GM18508 (cell line): ENCODE measurements around the gene HMGCR.

ENCODE experiments used
- ATAC-seq: cut with Tn5 transposase; IDR thresholded peaks from one replicate; pipeline ENCODE4 v1.9.1; 2021; ENCODE audit warnings: moderate number of reproducible peaks; ENCODE audit not compliant: insufficient read depth, unreplicated experiment

HMGCR gene

DNA sequence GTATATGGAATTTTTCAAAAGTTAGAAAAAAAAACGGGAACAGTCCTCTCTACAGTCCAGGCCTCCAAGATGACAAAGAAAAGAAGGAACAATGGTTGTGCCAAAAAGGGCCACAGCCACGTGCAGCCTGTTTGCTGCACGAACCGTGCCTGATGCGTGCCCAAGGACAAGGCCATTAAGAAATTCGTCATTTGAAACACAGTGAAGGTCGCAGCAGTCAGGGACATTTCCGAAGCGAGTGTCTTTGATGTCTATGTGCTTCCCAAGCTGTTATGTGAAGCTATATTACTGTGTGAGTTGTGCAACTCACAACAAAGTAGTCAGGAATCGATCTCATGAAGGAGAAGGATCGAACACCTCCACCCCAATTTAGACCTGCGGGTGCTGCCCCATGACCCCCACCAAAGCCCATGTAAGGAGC is 37.4 kb downstream of the HMGCR start:
- ATAC-seq: no peak

DNA sequence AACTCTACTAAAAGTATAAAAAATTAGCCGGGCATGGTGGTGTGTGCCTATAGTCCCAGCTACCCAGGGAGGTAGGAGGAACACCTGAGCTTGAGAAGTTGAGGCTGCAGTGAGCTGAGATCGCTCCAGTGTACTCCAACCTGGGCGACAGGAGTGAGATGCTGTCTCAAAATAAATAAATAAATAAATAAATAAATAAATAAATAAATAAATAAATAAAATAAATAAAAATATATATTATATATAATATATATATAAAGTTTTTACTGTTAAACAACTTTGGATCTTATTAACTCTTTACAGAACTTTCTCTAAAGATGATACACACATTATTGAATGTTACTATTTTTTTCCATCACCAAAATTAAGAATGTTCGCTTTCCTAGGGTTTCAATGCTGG is 38.4 kb downstream of the HMGCR start:
- ATAC-seq: no peak

DNA sequence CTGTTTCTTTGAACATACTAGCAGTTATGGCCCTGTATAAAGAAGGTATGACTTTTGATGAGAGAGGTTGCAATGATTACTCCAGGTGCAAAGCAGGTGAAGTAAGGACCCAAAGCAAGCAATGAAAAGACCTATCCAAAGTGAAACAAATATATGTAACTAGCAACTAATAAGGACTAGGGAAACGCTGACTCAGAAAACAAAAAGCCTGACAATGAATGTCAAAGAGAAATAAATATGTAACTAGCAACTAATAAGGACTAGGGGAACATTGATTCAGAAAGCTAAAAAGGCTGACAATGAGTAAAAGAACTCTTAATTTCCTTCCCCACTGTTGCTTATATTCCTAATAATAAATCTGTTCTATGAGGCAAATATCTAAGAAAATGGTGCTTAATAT is 43.1 kb downstream of the HMGCR start:
- ATAC-seq: no peak

DNA sequence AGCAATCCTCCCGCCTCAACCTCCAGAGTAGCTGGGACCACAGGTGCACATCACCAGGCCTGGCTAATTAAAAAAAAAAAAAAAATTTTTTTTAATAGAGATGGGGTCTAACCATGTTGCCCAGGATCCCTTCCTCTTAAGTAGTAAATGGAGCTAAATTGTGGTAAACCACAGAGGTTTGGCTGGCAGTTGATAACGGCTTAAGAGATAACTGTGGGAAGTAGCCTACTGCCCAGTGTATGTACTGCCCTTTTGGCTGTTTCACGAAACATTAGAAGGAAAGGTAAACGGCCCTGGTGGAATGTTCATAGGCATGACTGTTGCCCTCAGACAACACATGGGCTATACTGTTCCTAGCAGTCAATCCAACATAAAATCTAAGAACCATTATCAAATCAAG is 44.4 kb downstream of the HMGCR start:
- no peak for ATAC-seq

DNA sequence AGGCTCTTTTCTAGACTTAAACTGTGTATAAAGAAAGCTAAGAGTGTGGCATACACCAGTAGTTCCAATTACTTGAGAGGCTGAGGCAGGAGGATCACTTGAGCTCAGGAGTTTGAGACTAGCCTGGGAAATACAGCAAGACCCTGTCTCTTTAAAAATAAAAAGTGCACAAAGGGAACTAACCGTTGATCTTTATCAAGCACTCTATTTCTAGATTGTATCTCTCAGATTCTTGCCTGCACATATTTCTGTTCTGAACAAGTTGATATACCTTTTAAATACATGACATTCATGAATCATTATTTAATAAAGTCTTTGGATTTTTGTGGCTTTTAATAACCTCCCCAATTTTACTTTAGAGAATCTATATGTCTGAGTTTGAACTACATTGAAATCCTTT is 47.2 kb downstream of the HMGCR start:
- ATAC-seq: no peak

DNA sequence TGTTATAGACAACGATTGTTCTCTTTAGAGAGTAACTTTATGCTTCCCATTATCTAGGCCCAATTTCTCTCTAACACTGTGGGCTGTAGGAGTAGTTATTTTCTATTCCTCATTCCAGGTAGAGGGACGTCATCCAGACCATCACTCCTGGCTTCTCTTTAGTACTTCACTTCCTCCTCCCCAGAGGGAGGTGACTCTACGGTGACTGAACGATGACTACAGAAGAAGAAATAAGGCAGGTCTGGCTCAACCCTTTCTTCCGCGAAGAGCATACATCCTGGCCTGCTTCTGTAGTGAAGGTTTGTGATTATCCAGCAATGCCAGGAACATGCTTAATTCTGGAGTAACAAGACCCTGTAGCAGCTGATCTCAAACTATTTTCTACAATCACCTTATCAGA is 50.8 kb downstream of the HMGCR start:
- ATAC-seq: no peak

DNA sequence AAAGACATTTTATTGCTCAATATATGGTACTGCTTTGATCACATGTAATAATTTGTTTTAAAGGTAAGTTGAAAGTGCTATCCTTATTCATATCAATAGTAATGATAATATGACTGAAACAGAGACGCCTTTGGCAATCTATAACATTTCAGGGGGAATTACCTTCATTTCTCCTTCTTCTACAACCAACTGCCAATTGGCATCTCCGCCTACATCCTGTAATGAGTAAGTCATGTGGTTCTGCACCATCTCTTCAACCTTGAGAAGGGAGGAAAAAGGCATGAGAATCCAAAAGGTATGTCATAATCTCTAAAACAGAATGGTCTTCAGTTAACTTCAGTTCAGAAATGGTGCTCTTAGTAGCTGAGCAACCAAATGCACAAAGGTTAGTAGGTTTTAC is 52.4 kb downstream of the HMGCR start:
- peak; percentile 65 for ATAC-seq

DNA sequence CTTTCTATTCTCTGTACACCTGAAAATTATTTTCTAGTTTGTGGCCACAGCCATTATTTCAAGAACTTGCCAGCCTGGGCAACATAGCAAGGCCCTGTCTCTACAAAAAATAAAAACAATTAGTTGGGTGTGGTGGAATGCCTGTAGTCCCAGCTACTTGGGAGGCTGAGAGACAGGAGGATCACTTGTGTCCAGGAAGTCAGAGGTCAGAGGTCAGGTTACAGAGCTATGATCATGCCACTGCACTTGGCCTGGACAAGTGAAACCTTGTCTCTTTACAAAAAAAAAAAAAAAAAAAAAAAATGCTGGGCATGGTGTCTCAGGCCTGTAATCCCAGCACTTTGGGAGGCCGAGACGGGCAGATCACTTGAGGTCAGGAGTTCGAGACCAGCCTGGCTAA is 58.3 kb downstream of the HMGCR start:
- no peak for ATAC-seq

DNA sequence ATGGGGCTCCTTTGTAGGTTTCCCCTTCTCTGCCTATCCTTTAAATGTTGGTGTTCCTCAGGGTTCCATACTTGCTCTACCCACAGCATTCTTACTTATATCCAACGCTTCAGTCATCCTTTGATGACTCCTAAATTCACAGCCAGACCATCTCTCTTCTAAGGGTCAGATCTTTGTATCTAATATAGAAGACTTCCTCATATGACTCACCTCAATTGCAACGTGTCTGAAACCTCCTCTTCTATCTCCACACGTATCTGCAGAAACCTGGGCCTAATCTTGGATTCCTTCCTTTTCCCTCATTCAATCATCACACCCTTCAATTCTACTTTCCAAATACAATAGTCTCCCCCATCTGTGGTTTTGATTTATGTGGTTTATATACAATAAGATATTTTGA is 68.3 kb downstream of the HMGCR start:
- no peak for ATAC-seq
